Measurements from ENCODE around the gene KPNA1. TPM values are rescaled to one million over a fixed set of nuclear protein-coding genes. Genes with fewer than 3 reads are reported as not detected.

Gene KPNA1
- total RNA-seq (10 to 100 TPM; 50.6 to 70.2 (median 54.3) TPM), polyA plus RNA-seq (10 to 100 TPM; 39.8 to 53.1 TPM), total RNA-seq (66.0 reads per million, percentile 77 among the genes with 10 or more reads in this experiment)

DNA sequence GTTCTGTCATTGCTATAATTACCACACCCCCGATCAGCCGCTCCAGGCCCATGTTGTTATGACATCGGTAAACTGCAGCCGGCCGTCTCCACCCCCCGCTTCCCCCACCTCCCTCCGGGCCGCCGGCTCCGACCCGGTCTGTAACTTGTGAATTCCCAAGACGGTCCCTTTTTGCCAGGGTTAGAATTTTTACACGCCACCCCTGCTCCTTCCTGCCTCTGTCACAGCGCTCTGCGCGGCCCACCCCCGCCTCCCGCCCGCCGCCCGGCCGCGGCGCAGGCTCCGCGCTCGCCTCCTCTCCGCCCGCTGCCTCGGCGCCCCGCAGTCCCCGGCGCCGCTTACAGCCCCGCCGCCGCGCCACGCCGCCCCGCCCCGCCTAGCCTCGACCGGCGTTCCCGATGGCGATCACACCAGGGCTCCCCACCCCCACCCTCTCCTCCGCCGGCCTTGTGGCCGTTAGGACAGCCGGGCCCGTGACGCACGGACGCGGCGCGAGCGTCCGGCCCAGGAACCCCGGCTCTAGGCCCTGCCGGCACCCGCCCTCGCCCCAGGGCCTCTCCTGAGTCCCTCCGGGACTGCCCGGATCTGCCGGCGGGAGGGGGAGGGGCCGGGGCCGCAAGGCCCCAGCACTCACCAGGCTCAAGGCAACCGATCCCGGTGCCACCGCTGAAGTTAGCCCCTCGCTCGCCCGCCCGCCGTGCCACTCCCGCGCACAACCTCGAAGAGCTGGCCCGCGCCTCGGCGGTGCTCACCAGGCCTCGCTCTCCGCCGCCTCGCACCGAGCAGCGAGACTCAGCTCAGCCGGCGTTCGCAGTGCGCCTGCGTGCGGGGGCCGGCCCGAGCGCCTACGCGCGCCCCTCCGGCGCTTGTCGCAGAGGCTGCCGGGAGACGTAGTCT, at the start of gene KPNA1:
TSS of gene KPNA1 (minus strand) at position 817 of the 897 bp plus-strand sequence. CDS start 18,374 bp downstream, outside the sequence.
- ChIA-PET POLR2A (interaction anchor here (0.6 to 2.7 kb wide), 19 partner anchors 10 to 854 kb away, joined by 3 to 24 read pairs (median 3); partner anchors contain the start of genes DTX3L, FAM162A, HCLS1 and PARP9), CTCF (interaction anchor here (0.6 to 1.0 kb wide), 4 partner anchors 62 to 166 kb away, joined by 3 to 4 read pairs (median 3); no protein-coding TSS in a partner anchor)
- Histone ChIP-seq H3K4me3 (ENCODE audit: low read length) (peak within 1 kb of the TSS; percentile 80), H3K27me3 (ENCODE audit: control insufficient read depth in 2 of 2, insufficient read depth in 2 of 2, low read length in 2 of 2) (no peaks in the 10 kb centered on the region), H3K9me3 (ENCODE audit: control insufficient read depth in 2 of 3, low read length in 3 of 3) (no peaks in the 10 kb centered on the region), H3K27ac (ENCODE audit: low read depth, low read length) (peak within 1 kb of the TSS; percentile 100), H3K36me3 (ENCODE audit: control insufficient read depth in 2 of 3, insufficient read depth in 3 of 3, low read length in 3 of 3) (peaks cover 0 to 3% (median 0%) of the 10 kb centered on the region in 3 experiments), H3K4me1 (ENCODE audit: control insufficient read depth in 2 of 2, insufficient read depth in 2 of 2, low read length in 2 of 2) (peaks cover 6 to 21% of the 10 kb centered on the region in 2 donors)
- peaks cover 0 to 9% (median 5%) of the 10 kb centered on the region in 11 donors for H3K9me3 Mint-ChIP-seq
- peak within 1 kb of the TSS; percentile 77 to 100 (median 92) for H3K4me3 Mint-ChIP-seq
- peak within 1 kb of the TSS; percentile 78 to 97 (median 91) for H3K27ac Mint-ChIP-seq
- intact Hi-C loops (cut with micrococcal nuclease) = loop anchor here (1.0 to 10.0 kb wide), 20 partner anchors 8 to 1070 kb away; partner anchors contain the start of genes EAF2 (in 2 of the 2), FAM162A (in 2 of the 2), HACD2 (in 2 of the 2) and HSPBAP1 (in 2 of the 2)
- peaks cover 35 to 52% (median 46%) of the 10 kb centered on the region in 7 donors for H3K4me1 Mint-ChIP-seq
- peak; percentile 92 for ATAC-seq
- peak; percentile 81 to 92 (median 90) for DNase-seq
- no peaks in the 10 kb centered on the region for H3K27me3 Mint-ChIP-seq
- H3K36me3 Mint-ChIP-seq = peaks cover 4 to 21% (median 11%) of the 10 kb centered on the region in 5 donors

DNA sequence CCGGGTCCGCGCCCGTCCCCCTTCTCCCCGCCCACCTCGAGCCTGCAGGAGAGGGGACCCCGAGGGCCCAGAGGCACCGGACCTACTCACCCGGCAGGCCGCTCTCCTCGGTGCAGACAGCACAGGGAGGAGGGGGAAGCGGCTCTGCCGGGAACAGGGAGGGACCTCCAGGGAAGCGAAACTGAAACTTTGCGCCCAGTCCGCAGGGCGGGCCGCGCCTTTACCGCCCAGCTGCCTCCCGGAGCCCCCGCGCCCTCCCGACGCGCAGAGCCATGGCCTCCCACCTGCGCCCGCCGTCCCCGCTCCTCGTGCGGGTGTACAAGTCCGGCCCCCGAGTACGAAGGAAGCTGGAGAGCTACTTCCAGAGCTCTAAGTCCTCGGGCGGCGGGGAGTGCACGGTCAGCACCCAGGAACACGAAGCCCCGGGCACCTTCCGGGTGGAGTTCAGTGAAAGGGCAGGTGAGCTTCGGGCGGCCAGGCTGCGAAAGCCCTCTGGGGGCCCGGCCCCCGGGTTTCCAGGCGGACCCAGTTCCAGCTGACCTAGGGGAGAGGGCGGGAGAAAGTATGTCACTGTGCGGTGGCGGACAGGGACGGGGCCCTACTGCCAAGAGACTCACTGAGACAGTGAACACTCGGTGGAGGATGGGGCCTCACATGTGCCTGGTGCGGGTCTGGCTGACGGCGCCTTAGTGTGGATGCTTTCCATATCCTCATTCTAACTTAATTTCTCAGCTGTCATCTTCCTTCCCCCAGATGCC, 49.6 kb upstream of the KPNA1 start, which contains the start of the genes DTX3L and PARP9:
TSS of gene DTX3L (plus strand) at position 184 of the 758 bp plus-strand sequence. CDS start at position 273, 89 bp downstream.
TSS of gene PARP9 (minus strand) at position 146 of the 758 bp plus-strand sequence. CDS start 4,680 bp downstream, outside the sequence.
- DNase-seq (peak; percentile 50 to 82 (median 77)), ATAC-seq (peak; percentile 95)
- no peaks in the 10 kb centered on the region for H3K27me3 Mint-ChIP-seq
- Histone ChIP-seq H3K27ac (ENCODE audit: low read depth, low read length) (peak within 1 kb of the TSS; percentile 98), H3K27me3 (ENCODE audit: control insufficient read depth in 2 of 2, insufficient read depth in 2 of 2, low read length in 2 of 2) (no peaks in the 10 kb centered on the region), H3K9me3 (ENCODE audit: control insufficient read depth in 2 of 3, low read length in 3 of 3) (no peaks in the 10 kb centered on the region), H3K4me3 (ENCODE audit: low read length) (peak within 1 kb of the TSS; percentile 75), H3K4me1 (ENCODE audit: control insufficient read depth in 2 of 2, insufficient read depth in 2 of 2, low read length in 2 of 2) (peaks cover 34 to 45% of the 10 kb centered on the region in 2 donors), H3K36me3 (ENCODE audit: control insufficient read depth in 2 of 3, insufficient read depth in 3 of 3, low read length in 3 of 3) (peaks cover 0 to 36% (median 0%) of the 10 kb centered on the region in 3 experiments)
- peak within 1 kb of the TSS; percentile 97 to 99 (median 98) for H3K27ac Mint-ChIP-seq
- H3K36me3 Mint-ChIP-seq = peaks cover 15 to 71% (median 18%) of the 10 kb centered on the region in 5 donors
- peaks cover 58 to 91% (median 79%) of the 10 kb centered on the region in 7 donors for H3K4me1 Mint-ChIP-seq
- no peaks in the 10 kb centered on the region for H3K9me3 Mint-ChIP-seq
- intact Hi-C loops (cut with micrococcal nuclease) = loop anchor here (1.0 to 5.0 kb wide), 17 partner anchors 9 to 1018 kb away; partner anchors contain the start of genes HSPBAP1 (in 2 of the 2), SEC22A (in 2 of the 2), EAF2 (in 1 of the 2) and FAM162A (in 1 of the 2)
- ChIA-PET CTCF (interaction anchor here (1.0 to 10.1 kb wide), 3 partner anchors 10 to 115 kb away, joined by 3 to 154 read pairs (median 6); partner anchors contain the start of gene PARP14), POLR2A (interaction anchor here (0.8 to 7.6 kb wide), 11 partner anchors 11 to 180 kb away, joined by 3 to 84 read pairs (median 5); partner anchors contain the start of genes FAM162A, KPNA1, PARP14 and PARP15)
- peak within 1 kb of the TSS; percentile 88 to 100 (median 98) for H3K4me3 Mint-ChIP-seq

DNA sequence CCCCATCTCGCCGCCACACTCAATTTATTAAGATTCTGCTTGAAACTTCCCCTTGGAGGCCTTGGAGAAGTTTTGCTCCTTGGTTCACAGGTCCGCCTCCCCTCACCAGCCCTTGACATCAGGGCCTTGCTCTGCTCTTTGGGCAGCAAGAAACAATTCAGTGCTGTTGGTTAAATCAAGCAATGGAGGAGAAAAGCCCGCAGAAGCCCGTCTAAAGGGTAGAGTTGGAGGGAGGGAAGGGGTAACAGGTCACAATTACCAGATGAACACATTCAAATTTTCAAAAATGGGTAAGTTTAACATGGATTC, 48.9 kb upstream of the KPNA1 start:
- H3K27me3 ChIP-seq (ENCODE audit: control insufficient read depth in 2 of 2, insufficient read depth in 2 of 2, low read length in 2 of 2) = no peaks in the 10 kb centered on the region
- Mint-ChIP-seq H3K27ac (peak overlapping the region; percentile 97 to 99 (median 98)), H3K9me3 (no peaks in the 10 kb centered on the region), H3K27me3 (no peaks in the 10 kb centered on the region), H3K4me3 (peak overlapping the region; percentile 88 to 100 (median 98)), H3K36me3 (peaks cover 12 to 70% (median 21%) of the 10 kb centered on the region in 5 donors), H3K4me1 (peaks cover 55 to 84% (median 76%) of the 10 kb centered on the region in 7 donors)
- H3K4me1 ChIP-seq (ENCODE audit: control insufficient read depth in 2 of 2, insufficient read depth in 2 of 2, low read length in 2 of 2) = peaks cover 34 to 38% of the 10 kb centered on the region in 2 donors
- H3K27ac ChIP-seq (ENCODE audit: low read depth, low read length) = peak overlapping the region; percentile 98
- no peak for ATAC-seq
- H3K4me3 ChIP-seq (ENCODE audit: low read length) = peak overlapping the region; percentile 75
- DNase-seq = peak in 2 of 9 donors; percentile 18 to 21
- intact Hi-C loops (cut with micrococcal nuclease) = loop anchor here (1.0 to 5.0 kb wide), 17 partner anchors 10 to 1017 kb away; partner anchors contain the start of genes HSPBAP1 (in 2 of the 2), SEC22A (in 2 of the 2), WDR5B (in 2 of the 2) and EAF2 (in 1 of the 2)
- ChIA-PET POLR2A (interaction anchor here (1.0 to 7.6 kb wide), 10 partner anchors 12 to 179 kb away, joined by 3 to 84 read pairs (median 6); partner anchors contain the start of genes FAM162A, KPNA1, PARP14 and PARP15), CTCF (interaction anchor here (0.7 to 10.1 kb wide), 3 partner anchors 15 to 974 kb away, joined by 3 to 154 read pairs (median 3); partner anchors contain the start of gene PARP14)
- peaks cover 0 to 40% (median 0%) of the 10 kb centered on the region in 3 experiments for H3K36me3 ChIP-seq (ENCODE audit: control insufficient read depth in 2 of 3, insufficient read depth in 3 of 3, low read length in 3 of 3)
- no peaks in the 10 kb centered on the region for H3K9me3 ChIP-seq (ENCODE audit: control insufficient read depth in 2 of 3, low read length in 3 of 3)

- peaks cover 34% of the 10 kb centered on the region in 2 donors for H3K4me1 ChIP-seq (ENCODE audit: control insufficient read depth in 2 of 2, insufficient read depth in 2 of 2, low read length in 2 of 2)
- Mint-ChIP-seq H3K4me3 (peak overlapping the region; percentile 88 to 100 (median 98)), H3K27me3 (no peaks in the 10 kb centered on the region), H3K27ac (peak overlapping the region; percentile 97 to 99 (median 98)), H3K4me1 (peaks cover 52 to 79% (median 70%) of the 10 kb centered on the region in 7 donors), H3K9me3 (no peaks in the 10 kb centered on the region), H3K36me3 (peaks cover 7 to 66% (median 22%) of the 10 kb centered on the region in 5 donors)
- CTCF ChIA-PET = interaction anchor here (0.7 to 10.1 kb wide), 3 partner anchors 16 to 975 kb away, joined by 3 to 154 read pairs (median 3); partner anchors contain the start of gene PARP14
- no peaks in the 10 kb centered on the region for H3K9me3 ChIP-seq (ENCODE audit: control insufficient read depth in 2 of 3, low read length in 3 of 3)
- ATAC-seq (no peak), DNase-seq (no peak)
- peak overlapping the region; percentile 75 for H3K4me3 ChIP-seq (ENCODE audit: low read length)
- no peaks in the 10 kb centered on the region for H3K27me3 ChIP-seq (ENCODE audit: control insufficient read depth in 2 of 2, insufficient read depth in 2 of 2, low read length in 2 of 2)
- intact Hi-C loops (cut with micrococcal nuclease) = loop anchor here (1.0 to 5.0 kb wide), 5 partner anchors 44 to 726 kb away; partner anchors contain the start of genes EAF2 (in 1 of the 2), HSPBAP1 (in 1 of the 2), IQCB1 (in 1 of the 2) and SEC22A (in 1 of the 2)
- H3K36me3 ChIP-seq (ENCODE audit: control insufficient read depth in 2 of 3, insufficient read depth in 3 of 3, low read length in 3 of 3) = peaks cover 0 to 44% (median 4%) of the 10 kb centered on the region in 3 experiments
- H3K27ac ChIP-seq (ENCODE audit: low read depth, low read length) = peak overlapping the region; percentile 98
- POLR2A ChIA-PET = interaction anchor here (0.5 to 7.6 kb wide), 4 partner anchors 13 to 118 kb away, joined by 3 to 84 read pairs (median 30); partner anchors contain the start of genes PARP14 and PARP15
Observed at GRCh38 chr3:122562923-122563716, 48.4 kb upstream of the KPNA1 start.
